ENCODE data around the gene CDC42BPB.
"Not testable (repeated sequence)": the region's sequence is repeated elsewhere in the genome, so short reads cannot be mapped to it uniquely, and the experiment has no call there.

The CDC42BPB gene

GRCh38 chr14:102930138-102930752, 127.1 kb downstream of the CDC42BPB start:
- no peak for TF ChIP-seq CTCF (IDR thresholded peaks at IDR 0.05; ENCODE audit: extremely low read depth, missing control alignments)
- DNase-seq (ENCODE audit: low spot score): peak; percentile 67

GRCh38 chr14:102929241-102930137, 127.9 kb downstream of the CDC42BPB start:
- DNase-seq (ENCODE audit: low spot score): no peak
- no peak for TF ChIP-seq CTCF (IDR thresholded peaks at IDR 0.05; ENCODE audit: extremely low read depth, missing control alignments)

GRCh38 chr14:102928412-102929240, 128.7 kb downstream of the CDC42BPB start:
- DNase-seq (ENCODE audit: low spot score): peak; percentile 94
- no peak for TF ChIP-seq CTCF (IDR thresholded peaks at IDR 0.05; ENCODE audit: extremely low read depth, missing control alignments)

- no peak for DNase-seq (ENCODE audit: low spot score)
- no peak for TF ChIP-seq CTCF (IDR thresholded peaks at IDR 0.05; ENCODE audit: extremely low read depth, missing control alignments)
Measured at GRCh38 chr14:102927878-102928411, 129.4 kb downstream of the CDC42BPB start.

- DNase-seq (ENCODE audit: low spot score): no peak
- no peak for TF ChIP-seq CTCF (IDR thresholded peaks at IDR 0.05; ENCODE audit: extremely low read depth, missing control alignments)
Measured at GRCh38 chr14:102927346-102927877, 129.9 kb downstream of the CDC42BPB start.

GRCh38 chr14:102926840-102927239, 130.5 kb downstream of the CDC42BPB start:
- not testable (repeated sequence) for DNase-seq (ENCODE audit: low spot score)

GRCh38 chr14:102926104-102926503, 131.2 kb downstream of the CDC42BPB start:
- no peak for DNase-seq (ENCODE audit: low spot score)
- TF ChIP-seq CTCF (IDR thresholded peaks at IDR 0.05; ENCODE audit: extremely low read depth, missing control alignments): no peak
